GM21381 (cell line): Measurements from ENCODE around the gene CYB561.

Experiments
- ATAC-seq: cut with Tn5 transposase; IDR thresholded peaks from one replicate; pipeline ENCODE4 v1.9.1; 2021; ENCODE audit warnings: mild to moderate bottlenecking, moderate library complexity; ENCODE audit not compliant: unreplicated experiment

CYB561 gene, protein sequence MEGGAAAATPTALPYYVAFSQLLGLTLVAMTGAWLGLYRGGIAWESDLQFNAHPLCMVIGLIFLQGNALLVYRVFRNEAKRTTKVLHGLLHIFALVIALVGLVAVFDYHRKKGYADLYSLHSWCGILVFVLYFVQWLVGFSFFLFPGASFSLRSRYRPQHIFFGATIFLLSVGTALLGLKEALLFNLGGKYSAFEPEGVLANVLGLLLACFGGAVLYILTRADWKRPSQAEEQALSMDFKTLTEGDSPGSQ

DNA sequence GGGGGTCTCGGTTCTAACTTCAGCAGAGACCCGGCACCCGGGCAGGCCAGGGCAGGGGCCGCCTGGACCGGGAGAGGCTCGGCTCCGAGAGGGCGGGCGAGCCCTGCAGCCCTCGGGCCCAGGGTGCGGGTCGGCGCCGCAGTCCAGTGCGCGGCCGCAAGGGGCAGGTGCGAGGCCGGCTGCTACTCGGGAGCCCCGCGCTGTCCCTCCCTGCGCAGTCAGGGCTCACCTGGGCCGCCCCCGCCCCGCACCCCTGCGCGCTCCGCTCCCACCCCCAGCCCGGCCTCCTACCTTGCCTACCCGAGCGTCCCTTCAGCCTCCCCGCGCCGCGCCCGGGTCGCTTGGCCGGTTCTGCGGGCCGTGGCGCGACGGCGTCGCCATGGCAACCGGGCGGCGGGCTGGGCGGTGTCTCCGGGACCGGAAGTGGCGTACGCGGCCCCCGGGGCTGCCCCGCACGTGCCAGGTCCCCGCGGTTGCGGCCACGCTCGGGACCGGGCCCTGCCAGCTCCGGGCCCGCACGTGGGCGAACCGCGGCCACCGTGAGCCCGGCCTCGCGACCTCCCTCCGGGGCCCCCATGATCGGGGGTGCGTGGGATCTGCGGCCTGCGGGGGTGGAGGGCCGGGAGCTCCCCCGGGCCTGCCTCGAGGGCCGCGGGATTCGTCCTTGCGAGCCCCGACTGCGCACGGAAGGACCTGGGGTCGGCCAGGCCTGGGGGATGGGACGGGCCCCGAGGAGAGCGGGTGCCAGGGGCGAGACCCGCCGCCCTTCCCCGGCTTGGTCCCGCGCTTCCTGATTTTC lies at the start of gene CYB561:
Gene CYB561, minus strand, starts transcription at position 353 of the 799 bp plus-strand sequence. CDS start 8,759 bp downstream, outside the sequence.
- ATAC-seq = peak; percentile 65

DNA sequence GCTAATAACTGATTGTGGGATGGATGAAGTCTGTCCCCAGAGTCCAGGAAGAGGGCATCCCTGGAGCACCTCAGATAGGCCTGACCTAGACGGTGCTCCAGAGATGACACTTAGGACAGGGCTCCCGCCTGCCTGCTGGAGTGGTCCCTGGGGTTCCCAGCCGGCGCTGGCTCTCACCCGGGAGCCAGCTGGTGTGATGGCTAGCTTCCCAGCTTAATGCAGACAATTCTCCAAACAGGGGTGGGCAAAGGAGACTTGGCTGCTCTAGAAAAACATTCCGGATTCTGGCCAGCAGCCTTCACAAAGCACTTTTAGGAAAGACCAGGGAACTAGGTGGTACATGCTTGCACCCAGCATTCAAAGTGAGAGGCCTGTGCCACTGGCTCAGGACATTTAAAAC lies 49.4 kb upstream of the CYB561 start:
- no peak for ATAC-seq

DNA sequence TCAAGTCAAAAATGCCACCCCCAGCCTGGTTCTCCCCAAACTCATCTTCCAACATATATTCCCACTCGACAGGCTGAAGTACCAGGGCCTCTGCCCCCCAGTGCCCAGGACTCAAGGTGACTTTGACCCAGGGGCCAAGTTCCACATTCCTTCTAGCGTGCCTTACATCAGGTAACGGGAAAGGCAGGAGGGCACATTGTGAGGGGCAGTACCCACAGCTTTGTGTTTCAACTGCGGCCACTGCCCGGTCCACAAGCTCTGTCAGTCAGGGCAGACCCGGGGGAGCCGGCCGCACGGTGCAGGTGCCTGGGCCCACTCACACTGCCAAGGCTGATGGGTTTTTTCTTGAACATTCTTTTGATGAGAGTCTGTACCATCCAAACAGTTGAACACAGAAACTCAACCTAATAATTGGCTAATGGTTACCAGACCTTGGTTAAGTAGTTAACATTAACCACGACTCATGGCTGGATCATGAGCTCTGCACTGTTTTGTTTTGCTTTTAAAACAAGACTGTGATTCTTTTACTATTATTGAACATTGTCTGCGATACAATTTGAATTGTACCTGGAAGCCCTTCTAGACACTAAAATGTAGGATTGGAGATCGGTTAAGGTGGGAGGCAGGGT lies 48.3 kb upstream of the CYB561 start:
- no peak for ATAC-seq

DNA sequence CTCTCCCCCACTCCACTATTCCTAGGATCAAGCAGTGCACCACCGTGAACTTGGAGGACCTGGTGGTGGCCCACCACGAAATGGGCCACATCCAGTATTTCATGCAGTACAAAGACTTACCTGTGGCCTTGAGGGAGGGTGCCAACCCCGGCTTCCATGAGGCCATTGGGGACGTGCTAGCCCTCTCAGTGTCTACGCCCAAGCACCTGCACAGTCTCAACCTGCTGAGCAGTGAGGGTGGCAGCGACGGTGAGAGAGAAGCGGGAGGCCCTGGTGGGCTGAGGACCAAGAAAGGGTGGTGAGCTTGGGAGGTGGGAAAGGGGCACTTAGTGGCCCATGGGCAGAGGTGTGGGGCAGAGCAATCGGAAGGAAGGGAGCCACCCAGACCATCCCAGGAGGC lies 47.3 kb upstream of the CYB561 start:
- ATAC-seq = no peak

DNA sequence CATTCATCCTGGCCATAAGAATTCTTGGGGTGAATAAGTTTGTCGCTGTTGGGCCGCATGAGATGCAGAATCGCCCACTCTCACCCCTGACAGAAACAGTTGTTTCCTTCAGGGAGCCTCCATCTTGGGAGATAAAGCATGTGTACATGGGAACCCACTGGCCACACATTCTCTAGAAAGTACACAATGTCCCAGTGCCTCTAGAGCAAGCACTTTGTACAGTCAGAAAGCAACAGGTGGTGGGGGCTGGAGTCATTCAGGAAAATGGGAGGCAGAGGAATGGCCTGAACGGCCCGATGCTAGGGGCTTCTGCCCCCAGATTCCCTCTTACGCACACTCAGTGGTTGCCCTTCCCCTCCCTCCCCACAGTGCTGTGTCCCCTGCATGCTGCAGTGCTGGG lies 46.8 kb upstream of the CYB561 start:
- no peak for ATAC-seq

DNA sequence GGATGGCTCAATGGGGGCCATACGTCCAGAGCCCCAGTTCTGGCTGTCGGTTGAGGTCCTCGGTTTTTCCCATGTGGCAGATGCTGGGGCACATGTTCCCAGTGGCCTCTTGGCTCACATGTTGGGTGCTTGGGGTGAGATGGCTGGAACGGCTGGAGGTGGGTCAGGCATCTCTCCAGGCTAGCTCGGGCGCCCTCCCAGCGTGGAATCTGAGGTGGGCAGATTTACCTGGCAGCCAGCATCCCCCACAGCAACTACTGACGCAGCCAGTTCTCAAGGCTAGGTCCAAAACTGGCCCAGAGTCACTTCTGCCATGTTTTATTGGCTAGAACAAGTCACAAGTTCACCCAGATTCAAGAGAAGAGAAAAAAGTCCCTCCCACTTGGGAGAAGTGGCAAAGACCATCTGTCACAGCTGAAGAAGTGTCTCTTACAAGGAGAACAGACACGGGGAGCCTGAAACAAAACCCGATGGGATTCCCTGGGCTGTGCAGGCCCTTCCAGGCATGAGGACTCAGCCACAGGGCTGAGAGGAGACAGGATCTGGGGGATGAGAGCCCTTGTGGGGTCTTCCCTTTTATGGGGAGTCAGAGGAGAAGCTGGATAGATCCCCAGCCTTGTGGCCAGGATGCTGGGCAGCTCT lies 46.0 kb upstream of the CYB561 start:
- no peak for ATAC-seq

DNA sequence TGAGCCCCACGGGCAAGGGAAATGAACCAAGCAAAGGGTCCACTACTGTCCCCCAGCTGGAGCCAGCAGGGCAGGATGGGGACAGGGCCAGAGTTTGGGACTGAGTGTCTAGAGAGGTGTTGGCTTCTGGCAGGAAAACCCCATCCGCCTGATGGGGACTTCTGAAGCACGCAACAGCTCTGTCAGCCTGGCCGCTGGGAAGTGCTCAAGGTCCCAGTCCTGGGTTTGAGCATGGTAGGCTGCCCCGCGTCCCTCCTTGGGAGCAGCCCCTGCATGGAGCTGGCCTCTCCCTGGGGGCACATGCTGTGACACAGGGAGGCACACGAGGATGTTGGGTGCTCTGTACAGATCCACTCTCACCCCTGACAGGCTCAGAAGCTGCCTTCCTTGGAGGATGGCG lies 45.3 kb upstream of the CYB561 start:
- ATAC-seq = no peak

DNA sequence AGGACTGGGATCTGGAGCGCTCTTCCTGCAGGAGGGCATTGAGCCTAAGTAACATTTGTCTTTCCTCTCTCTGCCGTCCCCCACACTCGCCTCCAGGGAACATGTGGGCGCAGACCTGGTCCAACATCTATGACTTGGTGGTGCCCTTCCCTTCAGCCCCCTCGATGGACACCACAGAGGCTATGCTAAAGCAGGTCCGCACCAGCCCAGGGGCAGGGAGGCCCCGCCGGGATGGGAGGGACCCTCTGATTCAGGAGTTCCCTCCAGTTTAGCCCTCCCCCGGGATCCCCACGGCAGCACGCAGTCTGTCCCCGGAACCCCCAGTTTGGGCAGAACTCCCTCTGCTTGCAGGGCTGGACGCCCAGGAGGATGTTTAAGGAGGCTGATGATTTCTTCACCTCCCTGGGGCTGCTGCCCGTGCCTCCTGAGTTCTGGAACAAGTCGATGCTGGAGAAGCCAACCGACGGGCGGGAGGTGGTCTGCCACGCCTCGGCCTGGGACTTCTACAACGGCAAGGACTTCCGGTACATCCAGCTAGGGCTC lies 44.8 kb upstream of the CYB561 start:
- no peak for ATAC-seq

DNA sequence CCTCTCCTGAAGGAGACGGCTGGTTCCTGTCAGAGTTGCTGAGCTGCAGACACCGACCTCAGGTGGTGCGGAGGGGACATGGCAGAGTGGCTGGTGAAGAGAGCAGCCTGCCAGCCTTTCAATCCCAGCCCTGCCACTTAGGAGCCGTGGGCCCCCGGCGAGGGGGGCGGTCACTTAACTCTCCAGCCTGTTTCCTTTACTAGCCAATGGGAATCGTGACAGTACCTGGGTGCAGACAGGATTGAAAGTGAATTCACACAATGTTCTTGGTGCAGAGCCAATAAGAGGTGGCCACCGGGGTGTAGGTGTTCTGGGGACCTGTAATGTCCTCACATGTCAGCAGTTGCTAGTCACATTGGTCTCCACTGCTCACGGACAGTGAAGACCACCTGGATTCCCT lies 44.2 kb upstream of the CYB561 start:
- ATAC-seq = no peak

DNA sequence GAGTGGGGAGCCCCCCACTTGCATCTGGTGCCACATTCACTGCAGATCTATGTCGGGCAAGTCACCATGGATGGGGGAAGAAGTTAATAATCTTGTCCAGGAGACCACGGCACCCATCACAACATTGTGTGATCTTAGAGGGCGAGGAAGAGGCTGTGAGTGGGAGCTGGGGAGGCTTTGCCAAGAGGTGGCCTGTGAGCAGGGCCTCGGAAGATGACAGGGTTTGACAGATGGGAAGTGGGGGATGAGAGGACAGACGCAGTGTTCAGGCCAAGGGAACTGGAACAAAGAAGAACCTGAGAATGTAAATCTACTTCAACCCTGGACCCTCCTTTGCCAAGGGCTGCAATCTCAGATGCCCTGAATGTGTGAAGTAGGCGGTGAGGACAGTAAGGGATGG lies 43.2 kb upstream of the CYB561 start:
- ATAC-seq = no peak

DNA sequence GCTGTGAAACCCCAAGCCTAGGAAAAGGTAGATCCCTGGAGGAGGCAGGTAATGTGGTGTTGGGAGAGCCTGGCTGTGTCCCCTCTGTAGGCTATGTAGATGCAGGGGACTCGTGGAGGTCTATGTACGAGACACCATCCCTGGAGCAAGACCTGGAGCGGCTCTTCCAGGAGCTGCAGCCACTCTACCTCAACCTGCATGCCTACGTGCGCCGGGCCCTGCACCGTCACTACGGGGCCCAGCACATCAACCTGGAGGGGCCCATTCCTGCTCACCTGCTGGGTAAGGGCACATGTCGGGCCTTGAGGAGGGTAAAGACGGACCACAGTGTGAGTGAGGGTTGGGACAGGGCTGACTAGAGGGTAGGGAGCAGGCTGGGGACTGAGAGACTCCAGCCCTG lies 42.7 kb upstream of the CYB561 start:
- no peak for ATAC-seq

DNA sequence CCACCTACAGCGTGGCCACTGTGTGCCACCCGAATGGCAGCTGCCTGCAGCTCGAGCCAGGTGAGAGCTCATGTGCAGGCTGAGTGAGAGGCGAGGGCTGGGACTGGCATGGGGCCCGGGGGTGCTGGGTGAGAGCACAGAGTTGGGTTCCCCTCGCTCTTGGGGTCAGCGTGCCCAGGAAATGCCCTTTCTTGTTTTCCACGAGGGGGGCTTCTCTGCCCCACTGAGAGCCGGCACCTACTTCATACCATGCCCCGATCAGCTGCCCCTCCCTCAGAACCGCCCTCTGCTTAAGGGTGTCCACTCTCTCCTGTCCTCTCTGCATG lies 40.9 kb upstream of the CYB561 start:
- no peak for ATAC-seq

DNA sequence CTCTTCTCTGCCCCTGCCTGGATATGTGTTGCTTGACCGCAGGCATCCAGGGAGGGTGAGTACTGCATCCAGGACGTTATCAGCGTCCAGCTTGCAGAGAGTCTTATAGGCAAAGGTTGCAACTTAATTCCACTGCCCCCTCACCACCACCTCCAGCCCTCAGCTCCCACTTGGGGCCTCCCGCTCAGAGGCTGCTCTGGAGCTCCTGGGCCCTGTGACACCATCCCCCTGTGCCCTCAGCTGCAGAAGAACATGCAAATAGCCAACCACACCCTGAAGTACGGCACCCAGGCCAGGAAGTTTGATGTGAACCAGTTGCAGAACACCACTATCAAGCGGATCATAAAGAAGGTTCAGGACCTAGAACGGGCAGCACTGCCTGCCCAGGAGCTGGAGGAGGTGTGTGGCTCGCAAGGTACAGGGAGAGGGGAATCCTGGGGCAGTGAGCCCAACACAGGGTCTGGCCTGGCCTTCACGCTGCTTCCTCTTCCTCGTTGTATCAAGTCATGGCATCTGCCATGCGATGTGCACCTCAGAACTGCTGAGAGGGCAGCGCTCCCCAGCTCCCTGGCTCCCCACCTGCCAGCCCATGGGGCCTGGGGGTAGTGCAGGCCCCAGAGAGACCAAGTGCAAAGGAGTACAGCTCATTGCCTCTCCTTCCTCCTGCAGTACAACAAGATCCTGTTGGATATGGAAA lies 40.4 kb upstream of the CYB561 start:
- no peak for ATAC-seq

DNA sequence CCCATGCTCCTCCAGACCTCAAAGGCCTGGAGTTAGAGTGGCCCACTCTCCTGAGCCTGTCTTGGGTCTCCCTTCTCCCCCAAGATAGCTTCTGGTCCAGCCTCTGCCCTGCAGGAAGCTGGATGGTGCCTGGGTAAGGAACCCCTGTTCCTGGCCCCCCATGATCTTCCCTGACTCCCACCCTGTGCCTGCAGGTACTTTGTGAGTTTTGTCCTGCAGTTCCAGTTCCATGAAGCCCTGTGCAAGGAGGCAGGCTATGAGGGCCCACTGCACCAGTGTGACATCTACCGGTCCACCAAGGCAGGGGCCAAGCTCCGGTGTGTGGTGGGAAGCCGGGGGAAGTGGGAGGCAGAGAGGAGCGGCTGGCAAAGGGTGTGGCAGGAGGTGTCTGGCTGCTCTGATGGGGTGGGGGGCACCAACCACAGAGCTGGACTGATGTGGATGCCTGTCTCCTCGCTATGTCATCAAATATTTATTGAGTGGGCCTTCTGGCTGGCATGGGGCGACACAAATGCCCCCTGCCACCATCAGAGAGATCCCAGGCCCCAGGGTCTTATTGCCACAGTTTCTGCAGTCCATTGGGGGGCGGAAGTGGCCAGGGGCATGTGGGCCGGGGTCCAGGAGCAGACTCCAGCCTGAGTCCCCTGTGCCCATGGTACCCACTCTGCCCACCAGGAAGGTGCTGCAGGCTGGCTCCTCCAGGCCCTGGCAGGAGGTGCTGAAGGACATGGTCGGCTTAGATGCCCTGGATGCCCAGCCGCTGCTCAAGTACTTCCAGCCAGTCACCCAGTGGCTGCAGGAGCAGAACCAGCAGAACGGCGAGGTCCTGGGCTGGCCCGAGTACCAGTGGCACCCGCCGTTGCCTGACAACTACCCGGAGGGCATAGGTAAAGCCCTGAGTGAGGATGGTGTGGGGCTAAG lies 37.8 kb upstream of the CYB561 start:
- ATAC-seq = no peak

DNA sequence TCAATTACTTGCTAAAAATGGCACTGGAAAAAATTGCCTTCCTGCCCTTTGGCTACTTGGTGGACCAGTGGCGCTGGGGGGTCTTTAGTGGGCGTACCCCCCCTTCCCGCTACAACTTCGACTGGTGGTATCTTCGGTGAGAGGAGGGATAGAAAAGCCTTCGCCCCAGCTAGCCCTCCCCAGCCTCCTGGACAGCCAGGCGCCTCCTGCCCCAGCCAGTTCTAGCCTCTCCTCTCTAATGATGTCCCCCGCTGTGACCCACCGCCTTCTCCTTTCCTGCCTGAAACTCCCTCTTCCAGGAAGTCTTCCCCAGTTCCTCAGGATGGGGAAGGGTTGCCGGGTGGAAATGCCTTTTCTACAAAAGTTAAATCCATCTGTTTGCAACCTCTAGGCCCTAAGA lies 36.9 kb upstream of the CYB561 start:
- no peak for ATAC-seq

DNA sequence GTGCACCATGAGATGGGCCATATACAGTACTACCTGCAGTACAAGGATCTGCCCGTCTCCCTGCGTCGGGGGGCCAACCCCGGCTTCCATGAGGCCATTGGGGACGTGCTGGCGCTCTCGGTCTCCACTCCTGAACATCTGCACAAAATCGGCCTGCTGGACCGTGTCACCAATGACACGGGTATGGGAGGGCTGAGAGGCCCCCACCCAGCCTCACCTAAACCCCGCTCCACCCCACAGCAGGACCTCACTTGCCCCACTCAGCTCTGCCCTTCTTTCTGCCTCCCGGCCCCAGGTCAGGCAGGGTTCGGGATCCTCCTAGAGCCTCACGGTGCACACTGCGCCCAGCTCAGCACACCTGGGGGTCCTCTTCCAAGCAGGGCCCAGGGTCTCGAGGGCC lies 36.4 kb upstream of the CYB561 start:
- no peak for ATAC-seq

DNA sequence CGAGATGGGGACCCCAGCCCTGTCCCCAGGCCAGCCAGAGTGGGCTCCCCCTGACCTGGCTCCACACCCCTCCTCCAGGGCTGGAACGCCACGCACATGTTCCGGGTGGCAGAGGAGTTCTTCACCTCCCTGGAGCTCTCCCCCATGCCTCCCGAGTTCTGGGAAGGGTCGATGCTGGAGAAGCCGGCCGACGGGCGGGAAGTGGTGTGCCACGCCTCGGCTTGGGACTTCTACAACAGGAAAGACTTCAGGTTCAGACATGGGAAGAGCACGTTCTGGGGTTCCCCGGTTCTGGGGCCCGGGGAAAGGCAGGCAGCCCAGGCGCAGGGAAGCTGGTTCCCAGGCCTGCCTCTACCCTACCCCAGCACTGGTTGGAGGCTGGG lies 35.4 kb upstream of the CYB561 start:
- no peak for ATAC-seq

DNA sequence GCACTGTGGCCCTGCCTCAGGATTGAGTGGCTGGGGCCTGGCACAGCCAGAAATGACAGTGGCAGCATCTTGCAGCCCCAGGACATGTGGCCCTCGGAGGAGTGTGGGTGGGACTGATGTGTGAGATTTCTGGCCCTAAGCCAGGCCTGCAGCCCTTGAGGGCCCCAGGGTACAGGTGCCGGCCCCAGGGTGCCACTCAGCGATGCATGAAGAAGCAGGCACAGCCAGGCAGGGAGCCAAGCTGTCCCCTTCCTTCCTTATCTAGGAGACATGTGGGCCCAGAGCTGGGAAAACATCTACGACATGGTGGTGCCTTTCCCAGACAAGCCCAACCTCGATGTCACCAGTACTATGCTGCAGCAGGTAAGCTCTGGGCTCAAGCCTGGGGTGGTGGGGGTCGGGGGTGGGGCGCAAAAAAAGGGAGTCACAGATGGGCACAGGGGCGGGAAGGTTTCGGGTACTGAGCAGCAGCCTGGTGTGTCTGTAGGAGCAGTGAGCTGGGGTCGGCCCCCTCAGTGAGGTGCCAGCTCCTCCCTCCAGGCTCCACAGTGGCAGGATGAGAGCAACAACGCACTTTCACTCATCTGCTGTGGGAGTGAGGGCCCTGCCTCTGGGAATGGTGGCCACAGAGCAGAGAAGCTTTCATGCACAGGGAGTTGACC lies 34.9 kb upstream of the CYB561 start:
- no peak for ATAC-seq

DNA sequence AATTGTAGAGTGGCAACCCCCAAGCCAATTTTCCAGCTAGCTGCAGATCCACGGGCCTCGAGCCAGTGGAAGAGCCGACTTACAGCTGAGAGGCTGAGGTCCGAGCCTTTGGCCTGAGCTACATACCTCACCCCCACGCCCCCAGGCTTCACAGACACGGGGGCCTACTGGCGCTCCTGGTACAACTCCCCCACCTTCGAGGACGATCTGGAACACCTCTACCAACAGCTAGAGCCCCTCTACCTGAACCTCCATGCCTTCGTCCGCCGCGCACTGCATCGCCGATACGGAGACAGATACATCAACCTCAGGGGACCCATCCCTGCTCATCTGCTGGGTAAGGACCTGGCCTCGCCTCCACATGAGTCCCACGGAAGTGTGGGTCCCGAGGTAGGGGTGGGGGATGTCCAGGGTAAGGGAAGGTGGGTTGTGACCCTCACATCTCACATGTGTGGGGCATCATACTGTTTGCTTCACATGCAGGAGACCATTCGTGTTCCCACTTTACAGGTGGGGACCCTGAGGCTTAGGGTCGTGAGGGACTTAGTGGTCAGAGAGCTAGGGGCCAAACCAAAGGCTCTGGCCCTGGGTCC lies 34.2 kb upstream of the CYB561 start:
- no peak for ATAC-seq
